HG03280 (cell line): ENCODE data around the gene PATE4.

Experiments
- ATAC-seq: cut with Tn5 transposase; IDR thresholded peaks from one replicate; pipeline ENCODE4 v1.9.1; 2021; ENCODE audit warnings: mild to moderate bottlenecking, moderate library complexity; ENCODE audit not compliant: unreplicated experiment

PATE4 gene

GRCh38 chr11:125886997-125887372 is 53.9 kb downstream of the PATE4 start:
- peak; percentile 32 for ATAC-seq

- peak; percentile 88 for ATAC-seq
Measured at GRCh38 chr11:125887373-125888324, 54.5 kb downstream of the PATE4 start, which contains the start of gene HYLS1. Gene HYLS1 (plus strand): TSS chr11:125887668. CDS start chr11:125899369, 11,701 bp downstream.
